NCI-H82 treated with DMSO at 0.1 percent for 48 hours (cell line): ENCODE measurements around the gene ATXN1.
"Not testable (repeated sequence)": the region's sequence is repeated elsewhere in the genome, so short reads cannot be mapped to it uniquely, and the experiment has no call there.

Experiments
- DNase-seq: peaks from one replicate; lab custom pipeline; 2025; ENCODE audit not compliant: unreplicated experiment; lab: John Stamatoyannopoulos, UW

The ATXN1 gene

GRCh38 chr6:16725145-16725864 is 36.0 kb downstream of the ATXN1 start:
- DNase-seq = no peak

GRCh38 chr6:16723826-16724225 is 37.4 kb downstream of the ATXN1 start:
- DNase-seq = no peak

- no peak for DNase-seq
These were observed 37.9 kb downstream of the ATXN1 start for GRCh38 chr6:16723402-16723801.

- no peak for DNase-seq
These were observed 38.6 kb downstream of the ATXN1 start for GRCh38 chr6:16722630-16723029.

- DNase-seq = no peak
These were observed 39.3 kb downstream of the ATXN1 start for GRCh38 chr6:16721977-16722376.

- no peak for DNase-seq
These were observed 40.4 kb downstream of the ATXN1 start for GRCh38 chr6:16720861-16721260.

GRCh38 chr6:16719488-16719887 is 41.8 kb downstream of the ATXN1 start:
- DNase-seq = no peak

GRCh38 chr6:16718356-16718755 is 42.9 kb downstream of the ATXN1 start:
- DNase-seq = no peak

- no peak for DNase-seq
These were observed 43.9 kb downstream of the ATXN1 start for GRCh38 chr6:16717275-16717942.

- DNase-seq = no peak
These were observed 44.9 kb downstream of the ATXN1 start for GRCh38 chr6:16716321-16716858.

GRCh38 chr6:16713597-16713996 is 47.7 kb downstream of the ATXN1 start:
- no peak for DNase-seq

- no peak for DNase-seq
These were observed 48.3 kb downstream of the ATXN1 start for GRCh38 chr6:16712931-16713484.

- DNase-seq = no peak
These were observed 48.9 kb downstream of the ATXN1 start for GRCh38 chr6:16712255-16712930.

- DNase-seq = no peak
These were observed 49.6 kb downstream of the ATXN1 start for GRCh38 chr6:16711546-16712254.

- no peak for DNase-seq
These were observed 54.1 kb downstream of the ATXN1 start for GRCh38 chr6:16706911-16707783.

- DNase-seq = not testable (repeated sequence)
These were observed 54.8 kb downstream of the ATXN1 start for GRCh38 chr6:16706491-16706890.

- DNase-seq = no peak
These were observed 55.2 kb downstream of the ATXN1 start for GRCh38 chr6:16706029-16706428.

GRCh38 chr6:16705081-16705993 is 55.9 kb downstream of the ATXN1 start:
- DNase-seq = no peak
